Endothelial cell of umbilical vein (primary cell): ENCODE results near the gene CELF2.

Experiments
- CTCF ChIP-seq, 2 donors: IDR thresholded peaks; 1 replicate in 1 of 2; 2 replicates in 1 of 2; pipeline ENCODE4 v1.5.1; 2011; ENCODE audit warnings: low read length in 2 of 2, mild to moderate bottlenecking in 2 of 2, moderate library complexity in 2 of 2, control low read depth in 1 of 2, inconsistent platforms in 1 of 2, low read depth in 1 of 2; ENCODE audit not compliant: insufficient read depth in 1 of 2; ENCODE audit errors: extremely low read depth in 1 of 2
- EZH2 ChIP-seq: IDR thresholded peaks from 2 replicates; pipeline ENCODE4 v1.6.1; 2012; ENCODE audit warnings: borderline replicate concordance, low read depth, mild to moderate bottlenecking, moderate library complexity, low read length, inconsistent platforms; ENCODE audit not compliant: severe bottlenecking
- FOS ChIP-seq: IDR thresholded peaks from 2 replicates; pipeline ENCODE4 v1.6.1; 2011; ENCODE audit warnings: mild to moderate bottlenecking, low read length, moderate library complexity, borderline replicate concordance; ENCODE audit not compliant: insufficient read depth
- JUN ChIP-seq: IDR thresholded peaks from 2 replicates; pipeline ENCODE4 v1.6.1; 2011; ENCODE audit warnings: borderline replicate concordance, low read depth; ENCODE audit not compliant: insufficient read length, insufficient read depth
- MAX ChIP-seq: IDR thresholded peaks from 2 replicates; pipeline ENCODE4 v1.6.1; 2011; ENCODE audit not compliant: insufficient read depth, insufficient read length
- MYC ChIP-seq: IDR thresholded peaks from one replicate; pipeline ENCODE4 v1.6.1; 2011; ENCODE audit warnings: mild to moderate bottlenecking, low read depth, low read length
- POLR2A ChIP-seq: IDR thresholded peaks from 2 replicates; pipeline ENCODE4 v1.6.1; 2012; ENCODE audit warnings: low read depth, mild to moderate bottlenecking, control low read depth, low read length
- POLR2AphosphoS5 ChIP-seq: IDR thresholded peaks from 2 replicates; pipeline ENCODE4 v1.6.1; 2012; ENCODE audit warnings: low read depth, mild to moderate bottlenecking, control low read depth, low read length, moderate library complexity; ENCODE audit not compliant: insufficient read depth

GRCh38 chr10:11302181-11302580 is 284.5 kb downstream of the CELF2 start:
- TF ChIP-seq CTCF (IDR thresholded peaks at IDR 0.05; ENCODE audit: extremely low read depth in 1 of 2, insufficient read depth in 1 of 2, low read depth in 1 of 2, low read length in 2 of 2), result no peak
- no peak for TF ChIP-seq MYC
- no peak for TF ChIP-seq EZH2
- no peak for TF ChIP-seq FOS
- no peak for TF ChIP-seq MAX
- no peak for TF ChIP-seq POLR2A
- TF ChIP-seq POLR2AphosphoS5, result no peak
- no peak for TF ChIP-seq JUN
